Stimulated activated effector memory CD8-positive, alpha-beta T cell treated with anti-CD3 and anti-CD28 coated beads, Interleukin-12 subunit alpha, Interleukin-12 subunit beta, amount 100 ng/mL, for 72 hours (primary cell): Measurements from ENCODE around the gene HELZ2.
"Not testable (repeated sequence)": the region's sequence is repeated elsewhere in the genome, so short reads cannot be mapped to it uniquely, and the experiment has no call there.

Experiments
- ATAC-seq: fragments of 150-1000 bp; cut with Tn5 transposase; 2 replicates; pipeline ENCODE4 v1.10.0; 2021
- DNase-seq, 2 donors: peaks; one replicate each; pipeline ENCODE4 v3.0.0; 2021 to 2022; ENCODE audit warnings: low spot score in 2 of 2
- H3K27ac Mint-ChIP-seq: one replicate; pipeline ENCODE4 v1.8.0; 2022; ENCODE audit warnings: mild to moderate bottlenecking, mixed read lengths
- H3K36me3 Mint-ChIP-seq: one replicate; pipeline ENCODE4 v1.8.0; 2022; ENCODE audit warnings: mild to moderate bottlenecking, mixed read lengths
- H3K4me1 Mint-ChIP-seq: one replicate; pipeline ENCODE4 v1.8.0; 2022; ENCODE audit warnings: mixed read lengths
- H3K4me3 Mint-ChIP-seq: one replicate; pipeline ENCODE4 v1.8.0; 2022; ENCODE audit warnings: mild to moderate bottlenecking, mixed read lengths
- H3K9me3 Mint-ChIP-seq: one replicate; pipeline ENCODE4 v1.8.0; 2022; ENCODE audit warnings: mixed read lengths

Gene HELZ2

DNA sequence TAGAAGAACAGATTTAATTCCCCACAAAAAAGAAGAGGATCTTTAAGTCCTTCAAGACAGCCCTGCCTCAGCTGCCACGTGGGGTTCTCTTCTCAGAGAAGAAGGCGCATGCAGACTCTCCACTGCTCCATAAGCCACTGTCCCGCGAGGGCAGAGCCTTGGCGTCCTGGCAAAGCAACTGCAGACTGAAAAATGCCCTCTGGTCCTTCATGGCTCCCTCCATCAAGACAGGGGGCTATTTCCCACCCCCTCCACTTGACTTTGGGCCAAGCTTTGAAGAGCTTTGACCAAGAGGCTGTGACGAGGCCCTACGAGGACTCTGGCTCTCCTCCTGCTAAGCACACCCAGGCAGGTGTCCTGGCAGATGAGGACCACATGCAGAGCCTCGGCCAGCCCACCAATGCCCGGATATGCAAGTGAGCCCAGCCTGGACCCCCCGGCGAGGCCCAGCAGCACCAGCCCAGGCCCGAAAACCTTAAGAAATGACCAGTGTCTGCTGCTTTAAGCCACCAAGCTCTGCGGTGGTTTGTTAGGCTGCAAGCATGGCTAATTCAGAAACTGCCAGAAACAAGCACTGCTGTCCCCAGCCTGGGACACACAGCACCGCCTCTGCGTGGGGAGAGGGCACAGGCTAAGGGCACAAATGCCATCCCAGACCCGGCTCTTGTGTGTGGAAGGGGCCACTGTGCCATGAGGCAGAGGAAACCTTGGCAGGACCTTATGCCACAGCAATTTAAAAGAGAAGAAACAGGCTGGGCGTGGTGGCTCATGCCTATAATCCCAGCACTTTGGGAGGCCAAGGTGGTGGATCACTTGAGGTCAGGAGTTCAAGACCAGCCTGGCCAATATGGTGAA is 36.8 kb upstream of the HELZ2 start:
- Mint-ChIP-seq H3K4me3 (no peak overlapping the region), H3K9me3 (no peaks in the 10 kb centered on the region), H3K27ac (peak overlapping the region; percentile 69), H3K36me3 (peaks cover 28% of the 10 kb centered on the region), H3K4me1 (peaks cover 19% of the 10 kb centered on the region)
- no peak for DNase-seq
- no peak for ATAC-seq

DNA sequence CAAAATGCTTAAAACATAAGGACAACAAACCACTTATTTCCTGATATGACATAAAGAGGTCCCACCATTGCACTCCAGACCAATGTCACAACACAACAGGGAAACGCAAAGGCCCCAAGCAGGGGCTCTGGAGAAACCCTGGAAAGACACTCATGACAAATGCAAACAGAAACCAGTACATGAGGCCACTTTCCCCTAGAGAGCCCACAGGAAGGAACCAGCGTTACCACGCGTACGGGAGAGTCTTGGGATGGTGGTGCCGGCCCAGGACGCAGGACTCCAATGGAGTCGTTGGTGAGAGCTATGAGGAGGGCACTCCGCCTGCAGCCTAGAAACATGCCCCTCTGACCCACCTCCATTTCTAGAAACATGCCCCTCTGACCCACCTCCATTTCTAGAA is 32.6 kb upstream of the HELZ2 start:
- Mint-ChIP-seq H3K9me3 (no peaks in the 10 kb centered on the region), H3K4me1 (peaks cover 14% of the 10 kb centered on the region), H3K27ac (no peak overlapping the region), H3K4me3 (no peak overlapping the region), H3K36me3 (peaks cover 34% of the 10 kb centered on the region)
- DNase-seq: no peak
- ATAC-seq: no peak

DNA sequence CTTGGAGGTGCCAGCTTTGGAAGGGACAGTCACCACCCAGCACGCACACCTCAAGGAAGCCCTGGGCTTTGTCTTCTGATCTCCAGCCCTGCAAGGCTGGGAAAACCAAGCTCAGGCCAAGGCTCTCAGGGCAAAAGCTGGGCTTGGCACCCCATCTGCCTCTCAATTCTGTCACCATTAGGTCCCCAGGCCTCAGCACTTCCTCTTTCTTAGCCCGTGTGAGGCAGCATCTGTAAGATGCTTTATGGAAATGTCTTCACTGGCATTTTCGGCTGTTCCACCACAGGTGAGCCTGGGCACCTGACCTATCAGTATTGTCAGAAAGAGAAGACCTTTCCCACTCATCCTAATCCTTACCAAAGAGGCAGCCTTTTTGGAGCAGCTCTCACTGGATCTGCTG is 28.3 kb upstream of the HELZ2 start:
- H3K4me1 Mint-ChIP-seq: peaks cover 14% of the 10 kb centered on the region
- H3K36me3 Mint-ChIP-seq: peaks cover 74% of the 10 kb centered on the region
- ATAC-seq: no peak
- no peaks in the 10 kb centered on the region for H3K9me3 Mint-ChIP-seq
- peak overlapping the region; percentile 83 for H3K27ac Mint-ChIP-seq
- no peak overlapping the region for H3K4me3 Mint-ChIP-seq
- DNase-seq: no peak

DNA sequence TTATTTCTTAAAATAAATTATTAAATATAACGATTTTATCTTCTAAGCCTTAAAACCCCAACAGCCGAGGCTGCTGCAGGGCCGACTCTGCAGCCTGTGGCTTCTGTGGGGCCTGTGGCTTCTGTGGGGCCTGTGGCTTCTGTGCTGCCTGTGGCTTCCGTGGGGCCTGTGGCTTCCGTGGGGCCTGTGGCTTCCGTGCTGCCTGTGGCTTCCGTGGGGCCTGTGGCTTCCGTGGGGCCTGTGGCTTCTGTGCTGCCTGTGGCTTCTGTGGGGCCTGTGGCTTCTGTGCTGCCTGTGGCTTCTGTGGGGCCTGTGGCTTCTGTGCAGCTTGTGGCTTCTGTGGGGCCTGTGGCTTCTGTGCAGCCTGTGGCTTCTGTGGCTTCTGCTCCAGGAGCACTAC is 27.6 kb upstream of the HELZ2 start:
- Mint-ChIP-seq H3K4me1 (peaks cover 11% of the 10 kb centered on the region), H3K36me3 (peaks cover 80% of the 10 kb centered on the region)
- not testable (repeated sequence) for H3K27ac Mint-ChIP-seq, H3K9me3 Mint-ChIP-seq, H3K4me3 Mint-ChIP-seq, DNase-seq, ATAC-seq

DNA sequence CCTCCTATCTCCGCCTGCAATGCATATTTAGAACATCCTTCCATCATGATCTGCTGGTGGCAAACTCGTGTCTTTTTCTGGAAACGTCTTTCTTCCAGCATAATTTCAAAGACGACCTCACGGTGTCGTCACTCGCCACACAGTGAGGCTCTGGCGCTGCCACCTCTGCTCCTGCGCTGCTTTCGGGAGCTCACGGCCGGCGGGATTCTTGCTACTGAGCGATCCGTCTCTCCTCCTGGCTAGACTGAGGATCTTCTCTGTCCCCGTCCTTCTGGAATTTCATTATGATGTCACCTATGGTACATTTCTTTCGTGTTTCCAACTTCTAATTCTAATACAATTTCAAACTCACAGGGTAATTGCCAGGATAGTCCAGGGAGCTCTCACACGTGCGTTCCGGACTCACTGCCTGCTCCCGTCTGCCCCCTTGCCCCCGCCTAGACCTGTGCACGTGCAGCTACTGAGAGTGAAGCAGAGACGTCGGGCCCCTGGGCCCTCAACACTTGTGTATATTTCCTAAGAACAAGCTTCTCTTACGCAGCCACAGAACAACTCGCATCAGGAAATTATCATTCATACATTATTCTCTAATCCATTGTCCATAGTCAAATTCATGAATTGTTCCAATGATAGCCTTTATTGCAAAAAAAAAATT is 25.5 kb upstream of the HELZ2 start:
- Mint-ChIP-seq H3K4me3 (no peak overlapping the region), H3K27ac (no peak overlapping the region), H3K4me1 (peaks cover 7% of the 10 kb centered on the region), H3K9me3 (no peaks in the 10 kb centered on the region), H3K36me3 (peaks cover 89% of the 10 kb centered on the region)
- ATAC-seq (no peak), DNase-seq (no peak)

DNA sequence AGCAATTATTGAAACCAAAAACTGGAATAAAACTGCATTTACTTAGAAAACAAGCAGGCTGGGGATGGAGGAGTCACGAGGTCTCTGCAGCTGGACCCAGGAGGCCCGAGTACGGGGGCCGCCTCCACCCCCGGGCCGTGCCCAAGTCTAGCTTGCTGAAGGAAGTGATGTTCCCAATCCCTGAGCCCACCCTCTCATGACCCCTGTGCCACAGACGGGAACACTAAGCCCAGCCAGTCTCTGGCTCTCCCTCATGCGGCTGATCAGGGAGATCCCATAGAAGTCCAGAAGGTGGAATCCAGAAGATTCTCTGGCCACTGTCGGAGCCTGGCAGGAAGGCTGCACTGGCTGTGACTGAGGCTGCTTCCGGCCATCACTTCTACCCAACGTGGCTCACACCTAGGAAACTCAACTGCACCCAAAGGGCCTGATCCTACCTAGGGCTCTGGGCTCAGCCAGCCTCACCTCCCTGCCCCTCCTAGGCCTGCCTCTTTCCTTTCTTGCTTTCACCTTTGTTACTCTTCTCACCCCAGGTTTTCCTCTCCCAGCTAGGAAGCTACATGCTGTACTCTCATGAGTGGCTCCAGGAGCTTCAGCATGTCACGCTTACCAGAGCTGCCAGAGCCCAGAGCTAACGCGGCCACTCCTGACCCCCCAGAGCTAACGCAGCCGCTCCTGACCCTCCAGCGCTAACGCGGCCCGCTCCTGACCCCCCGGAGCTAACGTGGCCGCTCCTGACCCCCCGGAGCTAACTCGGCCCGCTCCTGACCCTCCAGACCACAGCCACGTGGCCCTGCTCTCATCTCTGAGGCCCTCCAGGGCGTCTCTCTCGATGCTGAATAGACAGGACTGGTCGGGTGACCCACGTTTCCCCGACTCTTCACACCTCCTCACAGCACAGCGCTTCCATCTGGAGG is 24.7 kb upstream of the HELZ2 start:
- H3K4me1 Mint-ChIP-seq: peaks cover 7% of the 10 kb centered on the region
- H3K27ac Mint-ChIP-seq: no peak overlapping the region
- H3K4me3 Mint-ChIP-seq: no peak overlapping the region

DNA sequence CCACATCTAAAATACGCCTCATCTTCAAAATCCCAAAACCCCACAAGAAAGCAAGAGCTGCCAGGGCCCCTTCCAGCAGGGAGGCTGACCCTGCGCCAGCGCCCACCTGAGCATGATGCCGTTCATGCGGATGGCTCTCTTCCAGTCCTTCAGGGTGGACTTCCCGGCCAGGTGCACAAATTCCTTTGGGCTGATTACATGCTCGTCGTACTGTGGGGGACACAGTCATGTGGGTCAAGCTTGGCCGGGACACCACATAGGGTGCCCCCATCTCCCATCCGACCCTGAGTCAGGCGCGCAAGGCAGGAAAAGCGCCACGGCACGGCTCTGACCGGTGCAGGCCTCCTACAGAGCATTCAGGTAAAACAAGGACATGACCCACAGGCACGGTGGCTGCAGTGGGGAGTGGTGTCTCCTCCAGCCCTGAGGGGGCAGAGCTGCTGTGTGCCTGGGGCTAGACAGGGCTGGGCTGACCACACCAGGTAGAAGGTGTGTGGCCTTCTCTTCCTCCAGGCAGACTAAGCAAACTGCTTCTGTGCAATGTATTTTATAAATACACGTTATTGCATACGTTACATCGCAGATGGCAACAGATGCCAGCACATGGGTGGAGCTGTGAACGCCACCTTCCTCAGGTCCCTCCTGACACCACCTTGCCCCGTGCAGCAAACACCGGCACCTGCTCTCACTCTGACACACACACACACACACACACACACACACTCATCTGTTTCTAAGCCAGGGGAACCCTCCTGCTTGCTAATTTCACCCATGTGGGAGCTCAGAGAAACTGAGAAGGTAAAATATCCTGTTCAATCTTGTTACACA is 23.8 kb upstream of the HELZ2 start:
- Mint-ChIP-seq H3K4me1 (peaks cover 4% of the 10 kb centered on the region), H3K36me3 (peaks cover 82% of the 10 kb centered on the region), H3K4me3 (no peak overlapping the region), H3K9me3 (no peaks in the 10 kb centered on the region), H3K27ac (no peak overlapping the region)
- DNase-seq (no peak), ATAC-seq (no peak)

More for the DNA sequence above, 24.7 kb upstream of the HELZ2 start:
- Mint-ChIP-seq H3K36me3 (peaks cover 82% of the 10 kb centered on the region), H3K9me3 (no peaks in the 10 kb centered on the region)
- DNase-seq: no peak
- ATAC-seq: no peak

DNA sequence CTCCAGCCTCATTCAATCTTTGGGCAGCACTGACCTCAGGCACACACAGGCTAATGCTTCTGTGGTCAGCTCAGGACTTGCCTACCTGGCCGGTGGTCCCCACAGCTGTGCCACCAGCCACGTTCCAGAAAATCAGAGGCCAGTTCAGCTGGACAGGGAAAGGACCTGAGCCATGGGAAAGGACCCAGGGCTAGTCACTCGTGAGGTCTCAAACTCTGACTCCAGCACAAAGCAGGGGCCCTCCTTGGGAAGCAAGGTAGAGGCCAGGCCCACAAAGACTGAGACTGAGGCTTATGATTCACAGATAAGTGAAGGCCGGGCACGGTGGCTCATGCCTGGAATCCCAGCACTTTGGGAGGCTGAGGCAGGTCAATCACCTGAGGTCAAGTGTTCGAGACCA is 22.4 kb upstream of the HELZ2 start:
- Mint-ChIP-seq H3K4me3 (no peak overlapping the region), H3K27ac (no peak overlapping the region), H3K36me3 (peaks cover 72% of the 10 kb centered on the region), H3K9me3 (no peaks in the 10 kb centered on the region), H3K4me1 (no peaks in the 10 kb centered on the region)
- no peak for DNase-seq
- ATAC-seq: no peak

DNA sequence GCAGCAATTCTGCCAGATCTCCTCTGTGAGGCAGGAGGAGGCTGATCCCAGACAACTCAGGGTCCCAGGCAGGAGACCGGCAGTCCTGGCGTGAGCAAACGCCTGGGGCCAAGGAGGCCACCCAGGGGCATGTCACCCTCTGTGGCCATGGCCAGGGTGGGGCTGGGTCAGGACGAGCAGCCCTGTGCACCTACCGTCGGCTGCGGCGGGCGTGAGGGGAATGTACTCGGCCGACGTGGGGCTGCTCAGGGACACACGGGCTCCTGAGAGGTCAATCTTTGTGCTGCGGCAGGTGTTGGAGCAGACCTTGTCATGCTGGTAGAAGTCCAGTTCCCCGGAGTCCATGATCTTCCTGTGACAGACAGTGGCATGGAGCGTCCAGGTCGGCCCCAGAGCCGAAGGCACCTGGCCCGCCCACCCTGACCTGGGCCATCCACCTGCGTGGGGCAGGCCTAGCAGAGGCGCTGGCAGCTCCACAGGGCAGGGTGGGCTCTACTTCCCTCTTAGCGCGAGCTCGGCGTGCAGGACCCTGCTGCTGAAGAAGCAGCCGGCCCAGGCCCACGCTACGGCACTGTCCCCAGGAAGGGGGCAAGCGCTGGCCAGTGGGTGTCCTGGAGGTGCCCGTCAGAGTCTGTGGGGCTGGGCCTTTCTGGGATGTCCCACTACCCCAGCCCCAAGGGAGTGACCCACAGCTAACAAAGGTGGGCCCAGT is 21.5 kb upstream of the HELZ2 start:
- H3K27ac Mint-ChIP-seq: no peak overlapping the region
- H3K4me3 Mint-ChIP-seq: no peak overlapping the region
- no peaks in the 10 kb centered on the region for H3K4me1 Mint-ChIP-seq
- ATAC-seq (no peak), DNase-seq (no peak)
- no peaks in the 10 kb centered on the region for H3K9me3 Mint-ChIP-seq
- H3K36me3 Mint-ChIP-seq: peaks cover 69% of the 10 kb centered on the region

DNA sequence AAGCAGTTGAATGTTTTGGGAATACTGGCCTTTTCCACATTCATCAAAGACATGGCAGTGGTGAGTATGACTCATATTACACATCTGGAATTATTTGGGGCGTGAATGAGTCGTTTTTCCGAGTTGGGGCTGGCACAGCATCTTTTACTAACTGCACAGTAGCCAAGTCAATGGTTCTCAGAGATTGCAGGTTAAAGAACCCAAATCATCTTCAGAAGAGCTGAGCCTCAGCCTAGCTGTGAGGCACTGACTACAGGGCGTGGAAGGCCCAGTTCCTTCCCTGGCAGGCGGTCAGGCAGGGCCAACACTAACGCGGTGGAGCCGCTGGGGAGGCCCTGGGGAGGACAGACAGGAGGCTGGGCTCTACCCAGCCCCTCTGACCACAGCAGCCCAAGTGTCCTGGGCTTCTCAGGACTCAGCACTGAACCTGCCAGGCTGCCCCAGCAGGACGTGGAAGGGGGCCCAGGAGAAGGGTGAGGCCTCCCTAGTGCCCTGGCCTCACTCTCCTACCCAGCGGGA is 20.1 kb upstream of the HELZ2 start:
- ATAC-seq (no peak), DNase-seq (no peak)
- H3K4me3 Mint-ChIP-seq: no peak overlapping the region
- H3K27ac Mint-ChIP-seq: no peak overlapping the region
- no peaks in the 10 kb centered on the region for H3K9me3 Mint-ChIP-seq
- no peaks in the 10 kb centered on the region for H3K4me1 Mint-ChIP-seq
- peaks cover 66% of the 10 kb centered on the region for H3K36me3 Mint-ChIP-seq

DNA sequence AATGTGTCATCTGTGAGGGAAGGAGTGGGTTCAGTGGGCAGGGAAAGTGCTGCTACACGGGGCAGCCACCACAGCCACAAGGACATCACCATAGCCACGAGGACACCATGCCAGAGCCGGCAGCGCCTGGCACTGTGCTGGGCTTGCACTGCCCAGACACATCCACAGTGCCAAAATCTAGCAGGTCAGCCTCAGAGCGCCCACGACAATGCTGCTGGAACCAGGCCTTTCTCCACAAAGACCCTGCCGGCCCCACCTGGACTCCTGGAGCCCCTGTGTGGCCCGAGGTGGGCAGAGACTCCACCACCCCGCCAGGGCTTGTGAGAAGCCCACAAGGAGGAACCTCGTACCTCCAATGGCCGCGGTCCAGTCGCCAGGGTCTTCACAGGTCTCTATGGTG is 18.6 kb upstream of the HELZ2 start:
- no peaks in the 10 kb centered on the region for H3K9me3 Mint-ChIP-seq
- no peak overlapping the region for H3K27ac Mint-ChIP-seq
- DNase-seq (no peak), ATAC-seq (no peak)
- H3K4me3 Mint-ChIP-seq: no peak overlapping the region
- H3K4me1 Mint-ChIP-seq: no peaks in the 10 kb centered on the region
- H3K36me3 Mint-ChIP-seq: peaks cover 58% of the 10 kb centered on the region

DNA sequence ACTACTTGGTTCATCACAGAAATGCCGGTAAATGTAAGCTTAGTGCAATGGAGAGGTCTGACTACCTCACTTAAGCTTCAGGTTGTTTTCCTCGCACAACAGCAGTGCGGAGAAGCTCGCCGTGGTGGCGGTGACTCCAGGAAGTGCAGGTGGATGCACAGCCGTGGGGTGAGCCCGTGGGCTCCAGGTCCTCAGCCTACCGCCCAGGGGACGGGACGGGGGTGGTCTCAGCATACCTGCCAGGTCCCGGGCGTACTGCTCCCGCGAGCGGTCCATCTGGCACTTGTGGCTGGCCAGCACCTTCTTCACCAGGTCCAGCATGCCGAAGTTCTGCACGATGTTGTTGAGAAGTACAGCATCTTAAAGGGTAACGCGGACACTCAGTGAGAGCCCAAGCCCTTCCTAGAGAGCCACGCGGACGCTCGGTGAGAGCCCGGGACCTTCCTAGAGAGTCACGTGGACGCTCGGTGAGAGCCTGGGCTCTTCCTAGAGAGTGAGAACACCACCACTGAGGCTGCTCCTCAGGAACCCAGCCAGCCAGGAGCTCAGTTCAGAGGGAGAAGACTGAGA is 17.8 kb upstream of the HELZ2 start:
- no peaks in the 10 kb centered on the region for H3K4me1 Mint-ChIP-seq
- no peaks in the 10 kb centered on the region for H3K9me3 Mint-ChIP-seq
- no peak overlapping the region for H3K27ac Mint-ChIP-seq
- H3K4me3 Mint-ChIP-seq: no peak overlapping the region
- ATAC-seq: no peak
- H3K36me3 Mint-ChIP-seq: peaks cover 55% of the 10 kb centered on the region
- DNase-seq: no peak

DNA sequence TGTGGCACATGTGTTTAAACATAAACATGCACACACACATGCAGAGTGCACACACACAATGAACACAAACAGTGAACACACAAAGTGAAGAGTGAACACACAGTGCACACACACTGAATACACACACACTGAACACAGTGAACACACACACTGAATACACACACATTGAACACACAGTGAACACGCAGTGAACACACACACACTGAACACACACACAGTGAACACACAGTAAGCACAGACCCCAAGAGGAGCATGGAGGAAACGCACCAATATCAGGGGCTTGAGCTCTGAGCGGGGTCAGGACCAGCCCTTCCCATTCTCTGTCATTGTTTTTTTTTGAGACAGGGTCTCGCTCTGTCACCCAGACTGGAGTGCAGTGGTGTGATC is 17.1 kb upstream of the HELZ2 start:
- Mint-ChIP-seq H3K9me3 (no peaks in the 10 kb centered on the region), H3K27ac (no peak overlapping the region), H3K4me3 (no peak overlapping the region), H3K36me3 (peaks cover 50% of the 10 kb centered on the region), H3K4me1 (no peaks in the 10 kb centered on the region)
- no peak for DNase-seq
- ATAC-seq: no peak
